H9 (cell line): Measurements from ENCODE around the gene TTK. TPM values are rescaled to one million over a fixed set of nuclear protein-coding genes. Genes with fewer than 3 reads are reported as not detected.

Experiments used
- DNase-seq: peaks from one replicate; pipeline ENCODE4 v3.0.0-alpha.2; 2017
- H2AFZ ChIP-seq: one replicate; pipeline ENCODE4 v1.6.1; 2013; ENCODE audit warnings: mild to moderate bottlenecking, low read length, control low read depth, moderate library complexity
- H2AK5ac ChIP-seq: 2 replicates; pipeline ENCODE4 v1.6.1; 2013; ENCODE audit warnings: low read length, control low read depth, mixed read lengths; ENCODE audit not compliant: insufficient read length
- H2BK120ac ChIP-seq: one replicate; pipeline ENCODE4 v1.6.1; 2013; ENCODE audit warnings: low read depth, mild to moderate bottlenecking, low read length, control low read depth, inconsistent platforms; ENCODE audit not compliant: poor library complexity, severe bottlenecking
- H2BK12ac ChIP-seq: 2 replicates; pipeline ENCODE4 v1.6.1; 2013; ENCODE audit warnings: low read length, control low read depth, mixed read lengths, low read depth; ENCODE audit not compliant: insufficient read length
- H2BK15ac ChIP-seq: 2 replicates; pipeline ENCODE4 v1.6.1; 2013; ENCODE audit warnings: low read depth, low read length, control low read depth
- H2BK20ac ChIP-seq: one replicate; pipeline ENCODE4 v1.6.1; 2013; ENCODE audit warnings: low read depth, mild to moderate bottlenecking, low read length, control low read depth, inconsistent platforms; ENCODE audit not compliant: poor library complexity, severe bottlenecking
- H2BK5ac ChIP-seq: 2 replicates; pipeline ENCODE4 v1.6.1; 2013; ENCODE audit warnings: low read length, control low read depth, mixed read lengths; ENCODE audit not compliant: insufficient read length
- H3K14ac ChIP-seq: 2 replicates; pipeline ENCODE4 v1.6.1; 2013; ENCODE audit warnings: low read length, control low read depth; ENCODE audit not compliant: insufficient read depth
- H3K18ac ChIP-seq: 2 replicates; pipeline ENCODE4 v1.6.1; 2013; ENCODE audit warnings: low read depth, mild to moderate bottlenecking, mixed read lengths, low read length, control low read depth; ENCODE audit not compliant: insufficient read length
- H3K23ac ChIP-seq: 2 replicates; pipeline ENCODE4 v1.6.1; 2013; ENCODE audit warnings: low read length, control low read depth, mixed read lengths, low read depth; ENCODE audit not compliant: insufficient read length
- H3K23me2 ChIP-seq: 2 replicates; pipeline ENCODE4 v1.6.1; 2013; ENCODE audit warnings: low read depth, mild to moderate bottlenecking, mixed read lengths, low read length, control low read depth; ENCODE audit not compliant: insufficient read length, poor library complexity, severe bottlenecking
- H3K27ac ChIP-seq: 2 replicates; pipeline ENCODE4 v1.5.1; 2013; ENCODE audit warnings: low read length, control low read depth, mixed read lengths, low read depth; ENCODE audit not compliant: insufficient read length
- H3K27me3 ChIP-seq: 2 replicates; pipeline ENCODE4 v1.6.1; 2013; ENCODE audit warnings: low read length, control low read depth, inconsistent platforms; ENCODE audit not compliant: insufficient read depth
- H3K4ac ChIP-seq: 2 replicates; pipeline ENCODE4 v1.6.1; 2013; ENCODE audit warnings: low read depth, mild to moderate bottlenecking, control low read depth, inconsistent platforms, low read length, moderate library complexity
- H3K4me1 ChIP-seq: 2 replicates; pipeline ENCODE4 v1.6.1; 2013; ENCODE audit warnings: low read length, control low read depth, inconsistent platforms; ENCODE audit not compliant: insufficient read depth
- H3K4me2 ChIP-seq: 2 replicates; pipeline ENCODE4 v1.6.1; 2013; ENCODE audit warnings: low read length, control low read depth, mixed read lengths; ENCODE audit not compliant: insufficient read length, insufficient read depth
- H3K56ac ChIP-seq: 2 replicates; pipeline ENCODE4 v1.6.1; 2013; ENCODE audit warnings: low read depth, mild to moderate bottlenecking, mixed read lengths, low read length, control low read depth; ENCODE audit not compliant: insufficient read length
- H3K79me1 ChIP-seq: 2 replicates; pipeline ENCODE4 v1.6.1; 2013; ENCODE audit warnings: low read depth, mild to moderate bottlenecking, moderate library complexity, low read length, control low read depth, inconsistent platforms; ENCODE audit not compliant: insufficient read depth, poor library complexity, severe bottlenecking
- H3K79me2 ChIP-seq: 2 replicates; pipeline ENCODE4 v1.6.1; 2013; ENCODE audit warnings: low read length, control low read depth, inconsistent platforms; ENCODE audit not compliant: insufficient read depth
- H3K9ac ChIP-seq: 2 replicates; pipeline ENCODE4 v1.6.1; 2013; ENCODE audit warnings: low read length, control low read depth, mixed read lengths; ENCODE audit not compliant: insufficient read length; ENCODE audit errors: extremely low read depth
- H3K9me3 ChIP-seq: one replicate; pipeline ENCODE4 v1.6.1; 2013; ENCODE audit warnings: low read depth, low read length, inconsistent platforms; ENCODE audit not compliant: control insufficient read depth
- H3T11ph ChIP-seq: one replicate; pipeline ENCODE4 v1.6.1; 2013; ENCODE audit warnings: mild to moderate bottlenecking, low read length, control low read depth, inconsistent platforms
- H4K20me1 ChIP-seq: one replicate; pipeline ENCODE4 v1.6.1; 2013; ENCODE audit not compliant: control insufficient read depth, insufficient read length, insufficient read depth
- H4K5ac ChIP-seq: 2 replicates; pipeline ENCODE4 v1.6.1; 2013; ENCODE audit warnings: low read depth, mild to moderate bottlenecking, mixed read lengths, low read length, control low read depth; ENCODE audit not compliant: insufficient read length
- H4K8ac ChIP-seq: replicated peaks from 2 replicates; pipeline ENCODE4 v1.6.1; 2013; ENCODE audit warnings: low read length, control low read depth, mixed read lengths, low read depth; ENCODE audit not compliant: insufficient read length
- H4K91ac ChIP-seq: 2 replicates; pipeline ENCODE4 v1.6.1; 2013; ENCODE audit warnings: low read depth, mild to moderate bottlenecking, moderate library complexity, mixed read lengths, low read length, control low read depth; ENCODE audit not compliant: insufficient read length
- H3K27ac Mint-ChIP-seq, 3 experiments: 2 replicates in 2 of 3; 3 replicates in 1 of 3; pipeline ENCODE4 v1.8.0; 2020 to 2021; ENCODE audit warnings: mixed read lengths in 3 of 3, mild to moderate bottlenecking in 1 of 3, moderate library complexity in 1 of 3
- H3K27me3 Mint-ChIP-seq: 2 replicates; pipeline ENCODE4 v1.8.0; 2021; ENCODE audit warnings: low read depth, mild to moderate bottlenecking, moderate library complexity, mixed read lengths
- H3K36me3 Mint-ChIP-seq, 3 experiments: 2 replicates in 2 of 3; 3 replicates in 1 of 3; pipeline ENCODE4 v1.8.0; 2020 to 2021; ENCODE audit warnings: low read depth in 3 of 3, mixed read lengths in 3 of 3; ENCODE audit not compliant: insufficient read depth in 1 of 3
- H3K4me1 Mint-ChIP-seq, 2 experiments: 2 replicates each; pipeline ENCODE4 v1.8.0; 2020; ENCODE audit warnings: mixed read lengths in 2 of 2
- H3K4me3 Mint-ChIP-seq, 2 experiments: 2 replicates in 1 of 2; 3 replicates in 1 of 2; pipeline ENCODE4 v1.8.0; 2020 to 2021; ENCODE audit warnings: mild to moderate bottlenecking in 2 of 2, mixed read lengths in 2 of 2, moderate library complexity in 1 of 2
- H3K9me3 Mint-ChIP-seq, 2 experiments: 2 replicates in 1 of 2; 3 replicates in 1 of 2; pipeline ENCODE4 v1.8.0; 2020; ENCODE audit warnings: mild to moderate bottlenecking in 2 of 2, mixed read lengths in 2 of 2, moderate library complexity in 1 of 2
- WGBS: extraction: QIAGEN DNeasy Blood & Tissue Kit; methylation state at CpG from one replicate; pipeline ENCODE4 v1.1.7; 2013; ENCODE audit warnings: missing lambda C conversion rate, low lambda C conversion rate, mixed read lengths; ENCODE audit not compliant: insufficient read length; ENCODE audit errors: extremely low coverage; 5-methylcytosine and 5-hydroxymethylcytosine counted together
- total RNA-seq: library from RNA; stranded (reverse); gene quantifications from 2 replicates; pipeline ENCODE4 v1.2.1, GENCODE V29; 2021
- TF ChIP-seq, protein P1 (sequence below): fragments of 200-600 bp; sonication (generic); conservative IDR thresholded peaks from 3 replicates; pipeline ENCODE4 v1.8.0; 2021; ENCODE audit warnings: antibody characterized with exemption, mild to moderate bottlenecking

Gene TTK
- total RNA-seq, 1 experiment from 2014 or later = 47.5 TPM

DNA sequence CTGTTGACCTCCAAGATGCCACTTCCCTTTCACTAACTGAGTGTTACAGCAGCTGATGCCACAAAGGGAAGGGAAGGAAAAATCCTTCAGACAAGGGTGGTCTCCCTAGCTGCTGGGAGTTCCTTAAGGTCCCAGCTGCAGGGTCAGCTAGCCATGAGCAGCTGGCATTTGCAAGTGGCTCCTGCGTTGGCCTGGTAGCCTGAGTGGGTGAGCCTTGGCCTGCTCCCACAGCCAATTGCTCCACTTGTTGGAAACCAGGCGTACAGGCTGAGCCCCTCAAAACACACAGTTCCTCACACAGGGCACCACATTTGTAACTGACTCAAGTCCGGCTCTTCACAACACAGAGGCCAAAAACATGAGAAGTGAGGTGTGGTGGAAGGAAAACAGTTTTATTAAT lies 16.7 kb downstream of the TTK start:
- Mint-ChIP-seq H3K27ac (no peak overlapping the region), H3K36me3 (peaks cover 18 to 63% (median 42%) of the 10 kb centered on the region in 3 experiments)
- H2BK120ac ChIP-seq = no peak overlapping the region

More for the DNA sequence above, 16.7 kb downstream of the TTK start:
- Histone ChIP-seq H3K9me3 (no peaks in the 10 kb centered on the region), H3K9ac (no peak overlapping the region), H2BK15ac (no peak overlapping the region), H3K56ac (no peak overlapping the region), H3K14ac (no peak overlapping the region), H3T11ph (no peak overlapping the region), H4K8ac (no peak overlapping the region), H2BK5ac (no peak overlapping the region), H2AFZ (no peak overlapping the region), H2BK12ac (no peak overlapping the region), H3K79me1 (no peaks in the 10 kb centered on the region), H4K5ac (peak overlapping the region; percentile 81), H3K23ac (no peak overlapping the region), H3K23me2 (no peaks in the 10 kb centered on the region), H3K27ac (no peak overlapping the region), H3K18ac (no peak overlapping the region), H2BK20ac (no peak overlapping the region), H3K79me2 (no peaks in the 10 kb centered on the region; the same call in 1 of the 2 replicates), H3K4ac (no peak overlapping the region), H4K20me1 (no peaks in the 10 kb centered on the region), H4K91ac (no peak overlapping the region), H3K4me1 (no peaks in the 10 kb centered on the region), H2AK5ac (no peak overlapping the region), H3K4me2 (no peak overlapping the region), H3K27me3 (no peaks in the 10 kb centered on the region)
- Mint-ChIP-seq H3K9me3 (no peaks in the 10 kb centered on the region), H3K4me1 (no peaks in the 10 kb centered on the region), H3K4me3 (no peak overlapping the region), H3K27me3 (no peaks in the 10 kb centered on the region)
- no CpG with 5 or more reads among the region's 3 CpGs for WGBS
- TF ChIP-seq, protein P1, sequence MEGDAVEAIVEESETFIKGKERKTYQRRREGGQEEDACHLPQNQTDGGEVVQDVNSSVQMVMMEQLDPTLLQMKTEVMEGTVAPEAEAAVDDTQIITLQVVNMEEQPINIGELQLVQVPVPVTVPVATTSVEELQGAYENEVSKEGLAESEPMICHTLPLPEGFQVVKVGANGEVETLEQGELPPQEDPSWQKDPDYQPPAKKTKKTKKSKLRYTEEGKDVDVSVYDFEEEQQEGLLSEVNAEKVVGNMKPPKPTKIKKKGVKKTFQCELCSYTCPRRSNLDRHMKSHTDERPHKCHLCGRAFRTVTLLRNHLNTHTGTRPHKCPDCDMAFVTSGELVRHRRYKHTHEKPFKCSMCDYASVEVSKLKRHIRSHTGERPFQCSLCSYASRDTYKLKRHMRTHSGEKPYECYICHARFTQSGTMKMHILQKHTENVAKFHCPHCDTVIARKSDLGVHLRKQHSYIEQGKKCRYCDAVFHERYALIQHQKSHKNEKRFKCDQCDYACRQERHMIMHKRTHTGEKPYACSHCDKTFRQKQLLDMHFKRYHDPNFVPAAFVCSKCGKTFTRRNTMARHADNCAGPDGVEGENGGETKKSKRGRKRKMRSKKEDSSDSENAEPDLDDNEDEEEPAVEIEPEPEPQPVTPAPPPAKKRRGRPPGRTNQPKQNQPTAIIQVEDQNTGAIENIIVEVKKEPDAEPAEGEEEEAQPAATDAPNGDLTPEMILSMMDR = no peak
- no peak for DNase-seq
